ENCODE measurements around the gene KLKB1. TPM values are rescaled to one million over a fixed set of nuclear protein-coding genes. Genes with fewer than 3 reads are reported as not detected.

The KLKB1 gene
- total RNA-seq, 1 experiment from 2014 or later: 0.10 TPM

DNA sequence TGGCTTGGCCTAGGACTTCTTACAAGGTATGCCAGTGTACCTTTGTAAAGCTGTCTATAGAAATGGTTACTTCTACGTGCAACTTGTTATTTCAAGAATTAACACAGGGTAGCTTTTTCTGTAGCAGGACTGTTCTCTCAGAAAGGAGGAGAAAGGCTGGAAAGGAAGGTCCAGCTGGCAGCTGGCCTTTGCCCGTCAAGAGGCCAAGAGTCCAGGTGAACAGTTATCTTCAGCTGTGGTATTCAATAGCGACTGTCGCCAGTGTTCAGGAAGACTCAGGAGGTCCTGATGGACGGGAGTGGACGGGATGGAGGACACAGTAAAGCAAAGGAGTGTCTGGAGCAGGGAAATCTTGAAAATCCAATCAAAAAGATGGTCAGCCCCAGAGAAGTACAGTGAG lies 31.2 kb upstream of the KLKB1 start:
- H3K4me2 ChIP-seq (ENCODE audit: low read length): no peak overlapping the region
- CTCF ChIA-PET: no interaction called here
- H3K4me1 ChIP-seq (ENCODE audit: control insufficient read depth in 1 of 2, insufficient read depth in 2 of 2, low read length in 2 of 2): peaks cover 7% of the 10 kb centered on the region in 2 experiments; a peak in 3 of 4 replicates
- RAD21 ChIA-PET (ENCODE audit: low non-redundant PET in 1 of 2, low total read pairs in 2 of 2, uncharacterized antibody in 2 of 2, unreplicated experiment in 2 of 2): no interaction called here
- H3K4me3 ChIP-seq (replicated peaks in 1 of 2; ENCODE audit: low read depth in 1 of 2, low read length in 2 of 2): no peak overlapping the region
- ATAC-seq (no peak), DNase-seq (ENCODE audit: low read depth, low spot score) (no peak)
- no peaks in the 10 kb centered on the region for H3K36me3 ChIP-seq (ENCODE audit: control insufficient read depth in 1 of 2, insufficient read depth in 2 of 2, low read length in 2 of 2)
- H2AFZ ChIP-seq (ENCODE audit: low read depth, low read length, poor library complexity, severe bottlenecking): no peak overlapping the region
- intact Hi-C loops (cut with micrococcal nuclease): no loop called here
- BruUV-seq (replicated peaks): no TSS peak
- H4K20me1 ChIP-seq (ENCODE audit: insufficient read depth): no peaks in the 10 kb centered on the region
- POLR2A ChIA-PET: no interaction called here
- no peaks in the 10 kb centered on the region for H3K9me3 ChIP-seq (ENCODE audit: control insufficient read depth in 1 of 2, insufficient read depth in 1 of 2, low read depth in 1 of 2, low read length in 2 of 2)
- no peak overlapping the region for H3K27ac ChIP-seq (ENCODE audit: low read depth, low read length)
- no peak overlapping the region for H3K9ac ChIP-seq (ENCODE audit: low read length)
- H3K27me3 ChIP-seq (ENCODE audit: insufficient read depth, low read length): no peaks in the 10 kb centered on the region
- TF ChIP-seq FOSL1 (IDR thresholded peaks at IDR 0.05; ENCODE audit: low read depth) (no peak), ATF3 (IDR thresholded peaks at IDR 0.05) (no peak), RAD21 (IDR thresholded peaks at IDR 0.05; ENCODE audit: low read depth) (no peak), YY1 (IDR thresholded peaks at IDR 0.05; ENCODE audit: extremely low read depth, insufficient replicate concordance, low read depth, low read length) (no peak), JUND (IDR thresholded peaks at IDR 0.05) (no peak), POLR2AphosphoS5 (IDR thresholded peaks at IDR 0.05; ENCODE audit: low read depth, low read length) (no peak), EGR1 (IDR thresholded peaks at IDR 0.05; ENCODE audit: low read depth) (no peak), SIN3A (IDR thresholded peaks at IDR 0.05; ENCODE audit: low read depth) (no peak), TCF7L2 (IDR thresholded peaks at IDR 0.05; ENCODE audit: borderline replicate concordance, extremely low read depth, insufficient read depth, insufficient read length) (no peak), SP1 (IDR thresholded peaks at IDR 0.05; ENCODE audit: low read depth) (no peak), ELF1 (IDR thresholded peaks at IDR 0.05; ENCODE audit: borderline replicate concordance, low read depth) (no peak), ZFX (IDR thresholded peaks at IDR 0.05) (no peak), SRF (IDR thresholded peaks at IDR 0.05; ENCODE audit: low read depth) (no peak), EZH2 (IDR thresholded peaks at IDR 0.05) (no peak), CEBPB (IDR thresholded peaks at IDR 0.05; ENCODE audit: low read depth) (no peak), ZNF274 (IDR thresholded peaks at IDR 0.05; ENCODE audit: low read depth, low read length) (no peak), POLR2A (IDR thresholded peaks at IDR 0.05; ENCODE audit: borderline replicate concordance, extremely low read depth, insufficient read depth, insufficient read length) (no peak)
- TF ChIP-seq, protein P1, sequence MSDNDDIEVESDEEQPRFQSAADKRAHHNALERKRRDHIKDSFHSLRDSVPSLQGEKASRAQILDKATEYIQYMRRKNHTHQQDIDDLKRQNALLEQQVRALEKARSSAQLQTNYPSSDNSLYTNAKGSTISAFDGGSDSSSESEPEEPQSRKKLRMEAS (IDR thresholded peaks at IDR 0.05): no peak
- TF ChIP-seq, protein P2, sequence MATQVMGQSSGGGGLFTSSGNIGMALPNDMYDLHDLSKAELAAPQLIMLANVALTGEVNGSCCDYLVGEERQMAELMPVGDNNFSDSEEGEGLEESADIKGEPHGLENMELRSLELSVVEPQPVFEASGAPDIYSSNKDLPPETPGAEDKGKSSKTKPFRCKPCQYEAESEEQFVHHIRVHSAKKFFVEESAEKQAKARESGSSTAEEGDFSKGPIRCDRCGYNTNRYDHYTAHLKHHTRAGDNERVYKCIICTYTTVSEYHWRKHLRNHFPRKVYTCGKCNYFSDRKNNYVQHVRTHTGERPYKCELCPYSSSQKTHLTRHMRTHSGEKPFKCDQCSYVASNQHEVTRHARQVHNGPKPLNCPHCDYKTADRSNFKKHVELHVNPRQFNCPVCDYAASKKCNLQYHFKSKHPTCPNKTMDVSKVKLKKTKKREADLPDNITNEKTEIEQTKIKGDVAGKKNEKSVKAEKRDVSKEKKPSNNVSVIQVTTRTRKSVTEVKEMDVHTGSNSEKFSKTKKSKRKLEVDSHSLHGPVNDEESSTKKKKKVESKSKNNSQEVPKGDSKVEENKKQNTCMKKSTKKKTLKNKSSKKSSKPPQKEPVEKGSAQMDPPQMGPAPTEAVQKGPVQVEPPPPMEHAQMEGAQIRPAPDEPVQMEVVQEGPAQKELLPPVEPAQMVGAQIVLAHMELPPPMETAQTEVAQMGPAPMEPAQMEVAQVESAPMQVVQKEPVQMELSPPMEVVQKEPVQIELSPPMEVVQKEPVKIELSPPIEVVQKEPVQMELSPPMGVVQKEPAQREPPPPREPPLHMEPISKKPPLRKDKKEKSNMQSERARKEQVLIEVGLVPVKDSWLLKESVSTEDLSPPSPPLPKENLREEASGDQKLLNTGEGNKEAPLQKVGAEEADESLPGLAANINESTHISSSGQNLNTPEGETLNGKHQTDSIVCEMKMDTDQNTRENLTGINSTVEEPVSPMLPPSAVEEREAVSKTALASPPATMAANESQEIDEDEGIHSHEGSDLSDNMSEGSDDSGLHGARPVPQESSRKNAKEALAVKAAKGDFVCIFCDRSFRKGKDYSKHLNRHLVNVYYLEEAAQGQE (IDR thresholded peaks at IDR 0.05; ENCODE audit: low read depth): no peak
- TF ChIP-seq, protein P3, sequence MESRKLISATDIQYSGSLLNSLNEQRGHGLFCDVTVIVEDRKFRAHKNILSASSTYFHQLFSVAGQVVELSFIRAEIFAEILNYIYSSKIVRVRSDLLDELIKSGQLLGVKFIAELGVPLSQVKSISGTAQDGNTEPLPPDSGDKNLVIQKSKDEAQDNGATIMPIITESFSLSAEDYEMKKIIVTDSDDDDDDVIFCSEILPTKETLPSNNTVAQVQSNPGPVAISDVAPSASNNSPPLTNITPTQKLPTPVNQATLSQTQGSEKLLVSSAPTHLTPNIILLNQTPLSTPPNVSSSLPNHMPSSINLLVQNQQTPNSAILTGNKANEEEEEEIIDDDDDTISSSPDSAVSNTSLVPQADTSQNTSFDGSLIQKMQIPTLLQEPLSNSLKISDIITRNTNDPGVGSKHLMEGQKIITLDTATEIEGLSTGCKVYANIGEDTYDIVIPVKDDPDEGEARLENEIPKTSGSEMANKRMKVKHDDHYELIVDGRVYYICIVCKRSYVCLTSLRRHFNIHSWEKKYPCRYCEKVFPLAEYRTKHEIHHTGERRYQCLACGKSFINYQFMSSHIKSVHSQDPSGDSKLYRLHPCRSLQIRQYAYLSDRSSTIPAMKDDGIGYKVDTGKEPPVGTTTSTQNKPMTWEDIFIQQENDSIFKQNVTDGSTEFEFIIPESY (IDR thresholded peaks at IDR 0.05; ENCODE audit: extremely low read depth, insufficient replicate concordance, low read length): no peak
- peaks cover 7% of the 10 kb centered on the region for H3K79me2 ChIP-seq (ENCODE audit: insufficient read depth, low read length)
- H3K9me2 ChIP-seq (ENCODE audit: insufficient read depth): no peaks in the 10 kb centered on the region

Measured in HCT116 (cell line).